M059J (cell line): ENCODE data around the gene WDR75. TPM values are rescaled to one million over a fixed set of nuclear protein-coding genes. Genes with fewer than 3 reads are reported as not detected.

Experiments
- DNase-seq: peaks from one replicate; pipeline ENCODE4 v3.0.0-alpha.2; 2012; ENCODE audit warnings: low read depth
- total RNA-seq: library from RNA; depleted of rRNA; stranded (reverse); fragments of >200 nt; shearing (Covaris generic); gene quantifications from 2 replicates; pipeline ENCODE4 v1.2.3, GENCODE V29; 2014

WDR75 gene
- total RNA-seq, 1 experiment from 2014 or later: 36.9 TPM

DNA sequence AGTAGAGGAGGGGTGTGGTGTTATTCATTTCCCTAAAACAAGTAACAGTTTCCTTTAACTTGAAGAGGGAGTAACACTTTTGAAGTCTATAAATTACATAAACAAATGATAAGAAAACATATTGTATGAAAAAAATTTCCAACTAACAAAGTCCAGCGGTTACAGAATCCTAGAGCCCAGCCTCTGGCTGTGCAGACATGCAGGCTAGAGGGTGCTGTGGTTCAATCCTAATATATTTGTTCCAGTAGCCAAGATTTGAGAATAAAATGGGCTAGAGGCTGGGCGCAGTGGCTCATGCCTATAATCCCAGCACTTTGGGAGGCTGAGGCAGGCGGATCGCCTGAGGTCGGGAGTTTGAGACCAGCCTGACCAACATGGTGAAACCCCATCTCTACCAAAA lies 56.9 kb downstream of the WDR75 start:
- no peak for DNase-seq

DNA sequence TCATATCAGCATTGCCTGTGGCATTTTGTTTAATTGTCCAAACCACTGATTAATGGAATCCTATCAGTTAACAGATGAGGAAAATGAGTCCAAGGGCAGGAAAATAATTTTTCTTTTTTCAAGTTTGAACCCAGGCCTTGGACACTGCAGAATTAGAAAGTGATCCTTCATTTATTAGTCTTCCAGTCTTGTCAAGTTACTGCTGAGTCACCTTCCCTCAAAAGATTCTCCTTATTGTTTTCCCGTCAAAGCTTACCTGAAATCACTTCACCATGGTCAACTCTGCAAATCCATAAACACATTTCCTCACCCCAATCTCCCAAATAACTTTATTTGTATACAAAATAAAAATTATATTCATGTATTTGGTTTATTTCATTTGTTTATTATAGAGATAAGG lies 57.9 kb downstream of the WDR75 start:
- no peak for DNase-seq

DNA sequence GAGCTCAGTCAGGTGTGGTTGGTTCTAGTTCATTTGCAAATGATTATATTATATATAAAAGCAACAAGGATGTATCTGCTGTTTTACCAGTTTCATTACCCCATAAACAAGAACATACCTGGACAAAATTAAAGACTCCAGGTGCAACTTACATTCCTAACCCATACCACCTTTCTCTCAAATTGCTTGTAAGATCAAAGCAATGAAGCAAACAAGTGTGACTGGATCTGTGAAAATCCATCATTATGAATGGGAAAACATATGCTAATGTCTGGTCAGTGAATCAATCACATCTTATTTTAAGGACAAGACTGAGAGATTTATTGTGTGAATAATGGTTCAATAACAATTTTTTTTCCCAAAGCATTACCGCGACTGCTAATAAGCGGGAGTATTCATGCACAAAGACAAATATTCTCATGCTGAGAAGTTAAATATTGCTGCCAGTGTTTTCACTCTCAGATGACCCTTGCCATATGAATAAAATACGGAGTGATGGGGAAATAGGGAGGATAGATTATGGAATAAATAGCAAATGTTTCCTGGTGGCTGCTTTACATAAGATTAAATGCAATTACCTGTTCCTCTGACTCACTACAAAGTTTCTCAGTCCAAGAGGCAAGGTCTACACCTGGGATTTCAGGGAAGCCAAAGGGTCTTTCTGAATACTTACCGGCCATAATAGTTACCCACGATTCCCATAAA lies 59.3 kb downstream of the WDR75 start:
- DNase-seq: no peak

DNA sequence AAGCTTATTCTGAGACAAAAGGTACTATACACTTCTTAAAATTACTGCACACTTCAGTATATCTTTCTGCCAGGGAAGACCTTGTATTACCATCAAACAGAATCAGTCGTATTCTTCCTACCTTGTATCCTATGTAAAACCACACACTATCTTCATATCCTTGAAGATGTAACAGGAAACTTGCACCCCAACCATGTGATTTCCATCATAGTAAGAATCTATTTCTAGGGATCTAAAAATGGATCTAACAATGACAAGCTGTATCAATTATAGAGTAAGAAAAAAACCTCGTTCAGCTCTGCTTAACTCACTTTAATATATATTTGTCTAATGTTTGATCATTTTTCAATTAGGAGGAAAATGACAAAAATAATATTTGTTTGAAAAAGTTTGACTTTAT lies 60.2 kb downstream of the WDR75 start:
- no peak for DNase-seq

DNA sequence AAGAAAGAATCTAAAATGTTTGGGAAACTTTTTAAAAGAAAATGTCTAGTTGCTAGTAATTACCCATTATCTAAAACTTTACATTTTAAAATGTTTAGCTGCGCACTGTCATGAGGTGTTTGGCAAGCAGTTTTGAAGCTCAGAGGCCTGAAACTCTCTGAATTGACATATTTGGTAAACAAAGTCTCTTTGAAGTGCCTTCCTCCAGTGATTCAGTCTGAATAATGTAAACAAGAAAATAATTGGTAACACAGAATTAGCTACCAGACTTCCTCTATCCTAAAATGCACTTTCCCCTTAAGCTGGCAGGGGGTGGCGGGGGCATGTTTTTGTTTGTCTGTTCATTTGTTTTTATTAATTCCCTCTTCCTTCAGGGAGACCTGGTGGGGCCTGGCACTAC lies 61.4 kb downstream of the WDR75 start:
- no peak for DNase-seq

DNA sequence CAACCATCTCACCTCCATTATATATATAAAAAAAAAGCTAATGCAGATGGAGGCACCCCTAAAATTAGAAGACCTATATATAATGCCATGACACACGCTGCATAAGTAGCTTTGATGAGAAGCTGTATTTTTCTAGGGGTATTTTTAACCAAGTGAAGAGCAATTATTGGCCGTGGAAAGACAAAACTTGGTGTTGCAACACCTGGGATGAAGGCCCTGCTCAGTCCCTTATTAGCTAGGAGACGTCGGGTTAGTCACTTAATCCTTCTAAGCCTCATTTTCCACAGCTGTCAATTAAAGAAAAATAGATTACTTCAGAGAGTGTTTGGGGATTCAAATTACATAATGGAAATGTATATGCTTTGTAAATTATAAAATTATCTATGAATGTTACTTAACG lies 63.0 kb downstream of the WDR75 start:
- DNase-seq: no peak

DNA sequence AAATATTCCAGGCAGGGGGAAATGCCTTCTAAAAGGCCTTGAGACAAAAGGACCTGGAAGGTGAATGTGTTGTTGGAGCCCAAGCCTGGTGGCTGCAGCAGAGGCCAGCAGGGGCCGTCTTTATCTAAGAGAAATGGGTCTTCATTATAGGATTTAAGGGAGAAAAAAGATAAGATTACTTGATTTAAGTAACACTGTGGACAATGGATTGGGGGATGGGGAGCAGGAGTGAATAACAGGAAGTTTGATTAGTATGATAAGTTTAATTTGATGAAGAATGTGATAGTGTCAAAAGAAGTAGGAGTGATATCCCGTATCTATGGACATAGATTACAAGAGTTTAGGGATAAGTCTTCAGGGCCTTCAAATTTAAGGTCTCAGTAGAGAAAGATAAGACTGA lies 64.2 kb downstream of the WDR75 start:
- no peak for DNase-seq

DNA sequence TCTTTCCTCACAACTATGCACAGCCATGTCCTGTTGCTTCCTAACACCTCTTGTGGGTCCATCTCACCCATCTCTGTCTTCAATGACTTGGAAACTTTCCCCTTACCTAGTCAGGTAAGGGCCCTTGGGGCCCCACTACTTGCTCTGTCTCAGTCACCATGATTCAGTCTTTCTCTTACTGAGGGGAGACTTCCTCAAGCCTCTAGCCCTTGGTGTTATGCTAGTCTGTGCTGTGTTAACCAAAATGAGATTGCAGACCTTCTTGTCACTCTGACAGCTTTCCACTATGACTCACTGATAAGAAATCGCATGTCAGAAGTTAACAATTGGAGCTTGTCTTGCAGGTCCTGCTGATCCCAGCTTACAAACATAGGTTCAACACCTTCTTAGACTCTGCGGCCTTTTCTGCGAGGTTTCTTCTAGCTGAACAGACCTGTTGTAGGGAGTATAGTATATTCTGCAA lies 65.3 kb downstream of the WDR75 start:
- DNase-seq: peak; percentile 36

DNA sequence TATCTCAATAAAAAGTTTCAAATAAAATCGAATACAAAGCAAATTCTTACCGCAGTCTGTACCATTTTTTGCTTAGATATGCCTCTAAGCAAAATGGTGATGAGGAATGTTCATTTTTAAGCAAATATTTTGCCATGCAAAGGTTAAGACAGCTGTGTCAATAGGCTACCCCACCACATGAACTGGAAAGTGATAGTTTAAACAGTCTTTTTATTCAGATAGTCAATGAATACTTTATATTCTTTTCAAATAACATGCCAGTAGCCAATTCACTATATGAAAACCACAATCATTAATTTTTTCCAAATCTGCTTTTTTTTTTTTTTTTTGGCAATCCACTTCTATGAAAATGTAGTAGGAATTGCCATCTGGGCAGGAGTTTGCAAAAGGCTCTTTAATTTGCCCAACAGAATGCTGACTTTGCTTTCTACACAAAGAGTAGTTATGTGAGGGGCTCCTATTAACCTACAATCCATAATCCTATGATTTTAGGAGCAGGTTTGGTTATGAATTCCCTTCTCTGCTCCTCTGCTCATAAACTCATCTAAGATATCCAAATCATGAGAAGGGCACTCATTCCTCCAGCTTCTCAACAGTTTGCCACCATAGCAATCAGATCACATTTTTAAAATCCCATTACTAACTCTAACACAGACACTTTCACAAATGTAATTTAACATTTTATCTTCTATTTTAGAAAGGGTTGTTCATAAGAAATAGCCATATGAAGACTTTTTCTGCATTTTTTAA lies 70.1 kb downstream of the WDR75 start:
- DNase-seq: no peak

DNA sequence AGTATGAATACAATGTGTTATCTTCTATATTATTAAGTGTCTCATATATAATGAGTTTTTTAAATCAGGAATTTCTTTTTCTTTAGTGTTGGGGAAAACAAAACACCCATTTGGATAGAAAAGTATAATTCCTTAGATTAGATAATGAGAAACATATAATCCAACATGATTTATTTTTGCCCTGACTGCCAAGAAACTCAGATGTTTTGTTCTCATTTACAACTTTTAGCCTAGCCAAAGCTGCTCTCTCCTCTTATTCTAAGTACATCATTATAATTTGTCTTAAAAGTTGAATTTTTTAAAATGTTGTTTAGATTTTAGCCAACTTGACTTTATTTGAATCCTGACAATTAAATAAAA lies 70.7 kb downstream of the WDR75 start:
- DNase-seq: no peak

DNA sequence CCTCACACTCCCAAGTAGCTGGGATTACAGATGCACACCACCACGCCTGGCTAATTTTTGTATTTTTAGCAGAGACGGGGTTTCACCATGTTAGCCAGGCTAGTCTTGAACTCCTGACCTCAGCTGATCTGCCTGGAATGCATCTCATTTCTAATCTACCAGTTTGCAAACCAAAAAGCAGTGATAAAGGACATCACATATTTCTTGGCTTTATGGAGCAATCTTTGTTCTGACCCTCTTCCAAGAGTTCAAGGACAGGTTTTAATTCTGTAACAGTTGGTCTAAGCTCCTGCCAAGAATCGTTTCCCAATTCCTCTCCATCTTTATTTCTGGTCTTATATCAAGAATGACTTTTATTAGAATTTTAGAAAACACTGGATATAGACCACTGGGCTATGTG lies 71.6 kb downstream of the WDR75 start:
- no peak for DNase-seq

DNA sequence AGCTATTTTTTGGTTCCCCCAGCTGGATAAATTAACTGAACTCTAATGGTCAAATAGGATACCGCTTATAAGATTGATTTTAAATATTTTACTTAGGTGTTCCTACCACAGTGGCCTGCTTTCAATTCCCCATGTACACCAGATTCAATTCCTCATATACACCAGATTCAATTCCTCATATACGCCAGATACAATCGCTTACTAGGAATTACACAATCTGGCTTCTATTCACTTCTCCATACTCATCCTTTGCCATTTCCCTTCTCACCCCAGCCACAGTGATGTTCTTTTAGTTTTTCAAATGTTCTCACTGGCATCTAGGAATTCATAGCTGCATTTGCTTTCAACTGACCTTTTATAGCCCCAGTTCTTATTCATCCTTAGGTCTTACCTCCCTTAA lies 72.8 kb downstream of the WDR75 start:
- DNase-seq: no peak

DNA sequence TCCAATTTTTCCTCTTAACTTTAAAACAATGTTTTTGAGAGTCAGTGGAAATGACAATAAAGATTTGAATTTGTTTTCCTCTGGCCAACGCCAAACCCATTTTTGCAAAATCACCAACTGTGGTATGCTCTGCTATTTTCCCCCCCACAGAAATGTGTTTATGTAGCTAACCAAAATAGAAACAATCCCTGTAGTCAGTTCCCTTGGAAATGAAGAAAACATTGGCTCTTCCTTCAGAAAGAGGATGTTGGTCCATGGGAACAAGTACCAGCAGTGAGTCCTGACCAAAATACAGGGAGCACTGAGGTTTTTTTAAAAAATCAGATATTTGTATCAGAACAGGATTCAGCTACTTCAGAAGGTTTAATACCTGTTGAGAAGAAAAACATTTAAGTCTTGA lies 74.0 kb downstream of the WDR75 start:
- DNase-seq: peak; percentile 3

DNA sequence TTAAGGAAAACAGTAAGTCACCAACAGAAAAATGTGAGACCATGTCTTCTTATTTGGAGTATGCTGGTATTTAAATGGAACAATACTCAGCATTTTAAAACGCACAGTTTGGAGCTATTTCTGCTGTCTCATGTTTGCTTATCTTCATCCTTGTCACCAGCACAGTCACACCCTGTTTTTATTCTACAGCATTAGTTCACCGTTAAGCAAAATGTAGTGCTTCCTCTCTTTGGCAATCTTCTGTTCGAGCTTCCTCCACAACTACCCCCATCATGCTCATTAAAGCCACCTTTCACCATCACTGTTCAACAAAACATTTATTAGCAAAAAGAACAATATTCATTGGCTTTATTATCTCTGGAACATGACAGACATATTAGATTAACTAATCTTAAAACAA lies 75.3 kb downstream of the WDR75 start:
- no peak for DNase-seq

DNA sequence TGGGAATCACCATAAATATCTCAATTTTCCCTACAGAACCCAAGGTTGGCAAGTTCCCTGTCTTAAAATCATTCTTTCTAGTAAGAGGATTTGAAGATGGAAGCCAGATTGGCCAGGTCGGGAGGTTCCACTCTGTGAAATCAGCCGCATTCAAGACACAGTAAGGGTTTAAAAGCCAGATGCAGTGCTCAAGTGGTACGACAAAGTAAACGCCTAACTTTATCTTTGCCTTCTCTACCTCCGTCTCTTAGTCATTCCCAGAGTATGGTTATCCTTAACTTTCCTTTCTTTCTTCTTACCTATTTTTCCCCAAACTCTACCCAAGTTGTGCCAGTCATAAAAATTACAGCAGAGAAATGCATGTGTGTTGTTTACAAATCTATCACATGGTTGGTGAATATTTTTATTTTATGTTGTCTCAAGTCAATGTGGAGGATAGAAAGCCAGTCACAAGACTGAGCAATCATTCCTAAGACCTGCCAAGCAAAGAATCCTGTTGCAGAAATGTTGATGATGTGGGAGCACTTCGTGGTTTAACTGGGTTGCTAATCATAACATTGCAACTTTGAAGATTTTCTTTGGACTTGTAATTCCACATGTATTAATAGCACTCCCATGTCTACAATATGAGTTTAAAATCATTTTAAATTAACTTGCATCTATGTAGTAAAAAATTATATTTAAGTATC lies 76.7 kb downstream of the WDR75 start:
- DNase-seq: peak; percentile 14

DNA sequence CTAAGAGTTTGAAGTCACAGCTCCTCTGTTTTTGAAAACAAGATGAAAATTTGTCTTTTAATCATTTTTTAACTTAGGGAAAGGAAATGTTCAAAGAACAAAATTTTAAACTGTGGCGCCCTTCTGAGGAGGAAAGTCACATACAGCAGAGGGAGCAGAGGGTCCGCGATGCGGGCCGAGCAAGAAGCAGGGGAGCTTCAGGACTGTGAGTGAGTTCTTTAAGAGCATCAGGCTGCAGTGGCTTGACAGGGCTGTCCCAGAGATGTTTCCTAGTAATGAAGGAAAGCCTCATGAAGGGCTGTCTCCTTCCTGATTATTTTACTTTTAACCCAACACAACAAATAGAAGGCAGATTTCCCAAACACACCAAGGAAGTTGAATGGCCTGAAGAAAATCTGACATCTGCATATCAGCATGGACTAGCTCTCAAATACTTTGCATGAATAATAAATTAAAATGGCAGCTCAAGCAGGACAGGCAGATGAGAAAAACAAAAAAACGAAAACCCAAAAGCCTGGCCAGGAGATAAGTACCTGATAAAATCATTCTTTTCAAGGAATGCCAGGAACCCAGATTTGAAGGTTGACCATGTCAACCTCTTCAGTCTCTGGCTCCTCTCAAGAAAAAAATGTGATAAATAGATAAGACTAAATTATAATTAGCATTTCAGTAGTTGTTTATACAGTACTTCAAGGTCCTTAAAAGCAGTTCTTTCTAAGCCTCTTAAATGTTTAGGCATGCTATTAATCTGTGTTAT lies 78.5 kb downstream of the WDR75 start:
- DNase-seq: no peak

DNA sequence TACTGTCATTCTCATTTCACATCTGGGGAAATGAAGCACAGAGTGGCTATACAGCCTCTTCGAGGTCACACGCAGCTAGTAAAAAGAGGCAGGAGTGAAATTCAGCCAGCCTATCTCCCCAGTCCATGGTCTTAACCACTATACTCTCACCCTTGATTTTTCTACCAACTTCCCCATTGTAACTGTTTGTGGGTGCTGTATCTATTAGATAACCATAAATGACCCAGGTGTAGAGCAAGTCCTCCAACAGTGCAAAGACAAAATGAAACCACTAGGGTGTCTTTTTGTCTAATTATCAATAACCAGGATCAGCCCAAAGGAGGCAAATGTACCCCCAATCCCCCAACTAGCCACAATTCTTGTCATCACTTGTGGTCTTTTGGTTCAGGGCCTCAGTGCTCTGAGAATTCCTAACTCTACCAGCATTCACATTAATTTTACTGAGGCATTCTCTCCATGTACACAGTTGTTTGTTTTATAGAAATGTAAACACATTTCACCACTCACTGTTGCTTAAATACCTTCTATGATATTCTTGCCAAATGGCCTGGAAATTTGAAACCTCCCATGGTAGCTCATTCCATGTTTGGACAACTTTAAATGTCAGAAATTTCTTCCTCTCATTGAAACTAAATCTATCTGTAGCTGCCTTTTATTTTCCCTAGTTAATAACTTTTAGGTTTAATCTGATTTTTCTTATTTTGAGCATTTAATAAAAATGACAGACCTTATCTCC lies 80.6 kb downstream of the WDR75 start:
- DNase-seq: no peak

DNA sequence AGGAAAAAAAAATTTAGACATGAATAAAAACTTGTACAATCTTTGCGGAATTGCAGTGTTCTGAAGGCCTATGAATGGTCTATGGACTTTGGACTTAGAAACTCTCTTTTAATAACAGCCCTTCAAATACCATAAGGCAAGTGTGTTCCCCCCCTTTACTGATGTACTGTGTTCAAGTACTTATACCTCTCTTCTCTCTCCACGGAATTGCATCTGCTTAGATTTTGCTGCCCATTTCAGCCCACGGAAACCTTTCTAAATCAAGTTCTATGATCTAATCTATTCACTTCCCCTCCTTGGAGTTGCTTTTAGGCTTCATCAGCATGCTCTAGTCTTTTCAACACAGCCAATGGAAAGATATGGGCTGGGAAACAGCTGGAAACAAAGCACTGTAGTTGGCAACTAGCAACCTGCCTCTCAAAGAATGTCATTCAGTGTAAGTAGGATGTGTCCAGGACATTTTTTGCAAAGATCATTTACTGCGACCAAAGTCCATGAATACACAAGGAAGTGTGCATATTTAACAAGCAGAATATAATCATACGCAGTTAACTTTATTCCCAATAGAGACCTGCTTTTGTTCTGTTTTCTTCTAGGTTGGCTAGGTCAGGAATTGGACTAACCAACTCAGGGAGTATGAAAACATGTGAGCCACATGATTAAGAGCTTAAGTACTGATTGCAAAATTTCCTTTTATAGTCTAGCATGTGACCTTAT lies 81.3 kb downstream of the WDR75 start:
- DNase-seq: no peak

DNA sequence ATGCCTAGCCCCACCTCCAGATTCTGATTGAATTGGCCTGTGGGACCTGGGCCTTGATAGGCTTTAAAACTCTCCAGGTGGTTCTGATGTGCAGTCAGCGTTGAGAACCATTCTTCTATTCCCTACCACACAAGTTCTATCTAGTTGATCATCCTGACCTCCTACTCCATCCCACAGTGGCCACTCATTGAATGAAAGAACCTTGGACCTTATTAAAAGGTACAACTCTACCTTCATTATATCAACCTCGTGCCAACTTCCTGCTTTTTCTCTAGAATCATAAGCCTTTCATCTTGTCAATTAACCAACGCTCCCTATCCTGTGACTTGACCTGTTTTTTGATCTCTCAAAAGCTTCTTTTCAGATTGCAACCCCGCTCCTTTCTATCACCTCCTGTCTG lies 83.5 kb downstream of the WDR75 start:
- DNase-seq: no peak
